COLO668 (cell line): ENCODE measurements around the gene TMCO1.
"Not testable (repeated sequence)": the region's sequence is repeated elsewhere in the genome, so short reads cannot be mapped to it uniquely, and the experiment has no call there.

ENCODE experiments used
- DNase-seq: peaks from one replicate; lab custom pipeline; 2025; ENCODE audit not compliant: unreplicated experiment; lab: John Stamatoyannopoulos, UW

TMCO1 gene

DNA sequence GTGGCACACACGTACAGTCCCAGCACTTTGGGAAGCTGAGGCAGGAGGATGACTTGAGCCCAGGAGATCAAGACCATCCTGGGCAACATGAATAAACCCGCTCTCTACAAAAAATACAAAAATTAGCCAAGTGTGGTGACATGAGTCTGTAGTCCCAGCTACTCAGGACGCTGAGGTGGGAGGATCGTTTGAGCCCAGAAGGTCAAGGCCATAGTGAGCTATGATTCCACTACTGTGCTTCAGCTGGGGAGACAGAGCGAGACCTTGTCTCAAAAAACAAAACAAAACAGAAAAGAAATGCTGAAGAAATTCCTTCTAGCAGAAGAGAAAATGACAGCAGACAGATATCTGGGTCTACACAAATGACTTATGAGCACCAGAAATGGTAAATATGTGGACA lies 80.6 kb downstream of the TMCO1 start:
- DNase-seq, result no peak

DNA sequence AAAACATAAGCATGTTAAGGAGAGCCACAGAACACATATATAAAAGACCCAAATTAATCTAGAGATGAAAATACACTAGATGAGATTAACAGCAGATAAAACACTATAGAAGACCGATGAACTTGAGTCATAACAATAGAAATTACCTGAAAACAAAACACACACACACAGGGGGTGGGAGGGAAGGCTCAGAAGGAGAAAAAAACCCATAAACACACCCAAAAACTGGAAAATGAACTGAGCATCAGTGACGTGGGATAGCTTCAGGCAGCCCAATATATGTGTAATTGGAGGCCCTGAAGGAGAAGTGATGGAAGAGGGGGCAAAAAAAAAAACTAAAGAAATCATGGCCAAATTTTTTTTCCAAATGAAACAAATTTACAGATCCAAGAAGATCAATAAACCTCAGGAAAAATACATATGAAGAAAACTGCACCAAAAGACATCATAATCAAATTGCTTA lies 81.7 kb downstream of the TMCO1 start:
- DNase-seq, result no peak

GRCh38 chr1:165686121-165686970 lies 82.3 kb downstream of the TMCO1 start:
- no peak for DNase-seq

- no peak for DNase-seq
Observed at GRCh38 chr1:165683848-165684485, 84.7 kb downstream of the TMCO1 start.

DNA sequence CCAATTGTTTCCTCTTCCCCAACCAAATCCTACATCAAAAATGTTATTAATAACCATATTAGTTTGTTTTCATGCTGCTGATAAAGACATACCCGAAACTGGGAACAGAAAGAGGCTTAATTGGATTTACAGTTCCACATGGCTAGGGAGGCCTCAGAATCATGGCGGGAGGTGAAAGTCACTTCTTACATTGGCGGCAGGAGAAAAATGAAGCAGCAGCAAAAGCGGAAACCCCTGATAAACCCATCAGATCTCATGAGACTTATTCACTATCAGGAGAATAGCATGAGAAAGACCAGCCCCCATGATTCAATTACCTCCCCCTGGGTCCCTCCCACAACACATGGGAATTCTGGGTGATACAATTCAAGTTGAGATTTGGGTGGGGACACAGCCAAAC lies 87.9 kb downstream of the TMCO1 start:
- not testable (repeated sequence) for DNase-seq

DNA sequence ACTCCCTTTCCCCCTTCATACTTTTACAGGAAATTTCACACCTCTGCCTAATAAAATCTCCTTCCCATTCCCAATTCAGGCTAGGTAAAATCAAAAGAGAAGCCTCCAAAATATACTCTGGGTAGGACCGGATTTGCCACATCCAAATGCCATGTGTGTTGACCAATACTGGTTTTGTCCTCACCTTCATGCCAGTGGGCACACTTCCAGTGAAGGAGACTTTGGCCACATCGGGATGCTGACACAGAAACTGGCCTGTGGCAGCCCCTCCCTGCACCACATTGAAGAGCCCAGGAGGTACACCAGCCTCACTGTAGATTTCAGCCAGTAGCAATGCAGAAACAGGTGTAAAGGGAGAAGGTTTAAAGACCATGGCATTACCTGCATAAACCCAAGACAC lies 88.4 kb downstream of the TMCO1 start:
- no peak for DNase-seq

DNA sequence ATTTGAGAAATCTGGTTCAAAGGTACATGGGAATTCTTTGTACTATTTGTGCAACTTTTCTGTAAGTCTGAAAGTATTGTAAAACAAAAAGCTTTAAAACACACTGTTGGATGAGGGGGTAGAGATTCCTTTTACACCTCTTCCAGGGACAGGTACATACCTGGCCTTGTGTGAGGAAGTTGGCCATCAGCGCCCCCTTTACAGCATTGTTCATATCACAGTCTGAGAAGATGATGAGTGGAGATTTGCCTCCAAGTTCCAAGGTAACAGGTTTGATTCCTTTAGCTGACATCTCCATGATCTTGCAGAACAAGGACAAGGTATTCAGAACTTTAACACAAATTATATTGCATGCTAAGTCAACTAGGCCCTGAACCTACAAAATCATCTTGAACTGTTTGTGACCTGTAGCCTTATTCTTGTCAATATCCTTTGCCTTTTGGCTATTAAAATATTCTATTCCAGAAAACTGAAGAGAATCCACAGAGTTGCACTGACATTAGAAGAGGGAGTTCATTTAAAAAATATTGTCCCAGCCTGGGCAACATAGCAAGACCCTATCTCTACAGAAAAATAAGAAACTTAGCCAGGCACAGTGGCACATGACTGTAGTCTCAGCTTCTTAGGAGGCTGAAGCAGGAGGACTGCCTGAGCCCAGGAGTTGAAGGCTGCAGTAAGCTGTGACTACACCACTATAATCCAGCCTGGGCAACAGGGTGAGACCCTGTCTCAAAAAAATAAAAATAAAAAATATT lies 89.2 kb downstream of the TMCO1 start:
- no peak for DNase-seq

GRCh38 chr1:165678509-165678908 lies 90.2 kb downstream of the TMCO1 start:
- DNase-seq, result no peak
